Erythroblast (primary cell): ENCODE data around the gene ACAN.

ENCODE experiments used
- DNase-seq, 2 experiments: peaks; one replicate each; lab custom pipeline; 2025; lab: John Stamatoyannopoulos, UW
- GATA1 ChIP-seq: IDR thresholded peaks from 2 replicates; pipeline ENCODE4 v1.6.1; 2011; ENCODE audit warnings: low read depth, mild to moderate bottlenecking, control low read depth, low read length, moderate library complexity
- POLR2A ChIP-seq: IDR thresholded peaks from 2 replicates; pipeline ENCODE4 v1.6.1; 2011; ENCODE audit warnings: mild to moderate bottlenecking, low read length

The ACAN gene

GRCh38 chr15:88863412-88863811, 60.2 kb downstream of the ACAN start:
- DNase-seq, result no peak
- TF ChIP-seq POLR2A (no peak), GATA1 (no peak)

GRCh38 chr15:88864861-88865497, 61.7 kb downstream of the ACAN start:
- TF ChIP-seq POLR2A (no peak), GATA1 (no peak)
- peak; percentile 18 to 70 for DNase-seq

- peak; percentile 40 to 71 for DNase-seq
- TF ChIP-seq POLR2A (no peak), GATA1 (no peak)
Observed at GRCh38 chr15:88865498-88866099, 62.4 kb downstream of the ACAN start.

GRCh38 chr15:88866295-88866881, 63.2 kb downstream of the ACAN start:
- TF ChIP-seq GATA1 (no peak), POLR2A (no peak)
- DNase-seq, result no peak

GRCh38 chr15:88871313-88871712, 68.1 kb downstream of the ACAN start:
- no peak for TF ChIP-seq GATA1
- TF ChIP-seq POLR2A, result no peak

GRCh38 chr15:88872106-88872505, 68.9 kb downstream of the ACAN start:
- no peak for DNase-seq
- TF ChIP-seq GATA1, result no peak
- TF ChIP-seq POLR2A, result no peak

More at GRCh38 chr15:88871313-88871712, 68.1 kb downstream of the ACAN start:
- DNase-seq, result no peak

GRCh38 chr15:88872706-88873105, 69.5 kb downstream of the ACAN start:
- no peak for TF ChIP-seq GATA1
- TF ChIP-seq POLR2A, result no peak
- no peak for DNase-seq

- TF ChIP-seq GATA1 (no peak), POLR2A (no peak)
- DNase-seq, result no peak
Observed at GRCh38 chr15:88873786-88874185, 70.5 kb downstream of the ACAN start.

GRCh38 chr15:88874275-88874674, 71.0 kb downstream of the ACAN start:
- DNase-seq, result no peak
- no peak for TF ChIP-seq GATA1
- TF ChIP-seq POLR2A, result no peak

- no peak for TF ChIP-seq POLR2A
- TF ChIP-seq GATA1, result no peak
- DNase-seq, result no peak
Observed at GRCh38 chr15:88874684-88875083, 71.4 kb downstream of the ACAN start.

- peak in 1 of 2 experiments; percentile 7 for DNase-seq
- TF ChIP-seq GATA1, result no peak
- no peak for TF ChIP-seq POLR2A
Observed at GRCh38 chr15:88876573-88876972, 73.3 kb downstream of the ACAN start.

GRCh38 chr15:88877415-88877814, 74.2 kb downstream of the ACAN start:
- no peak for DNase-seq
- TF ChIP-seq GATA1, result no peak
- TF ChIP-seq POLR2A, result no peak

- DNase-seq, result no peak
- TF ChIP-seq POLR2A, result no peak
- TF ChIP-seq GATA1, result no peak
Observed at GRCh38 chr15:88877906-88878305, 74.7 kb downstream of the ACAN start.

- peak; percentile 43 to 61 for DNase-seq
- TF ChIP-seq GATA1, result no peak
- TF ChIP-seq POLR2A, result no peak
Observed at GRCh38 chr15:88878720-88879184, 75.5 kb downstream of the ACAN start.
